ENCODE measurements around the gene ADAMTS4.
A peak's percentile ranks its signal among the peaks of the same experiment; 100 is the strongest.

The ADAMTS4 gene

GRCh38 chr1:161196111-161196510 lies 2.7 kb downstream of the ADAMTS4 start:
- DNase-seq (ENCODE audit: low read depth) = no peak

DNA sequence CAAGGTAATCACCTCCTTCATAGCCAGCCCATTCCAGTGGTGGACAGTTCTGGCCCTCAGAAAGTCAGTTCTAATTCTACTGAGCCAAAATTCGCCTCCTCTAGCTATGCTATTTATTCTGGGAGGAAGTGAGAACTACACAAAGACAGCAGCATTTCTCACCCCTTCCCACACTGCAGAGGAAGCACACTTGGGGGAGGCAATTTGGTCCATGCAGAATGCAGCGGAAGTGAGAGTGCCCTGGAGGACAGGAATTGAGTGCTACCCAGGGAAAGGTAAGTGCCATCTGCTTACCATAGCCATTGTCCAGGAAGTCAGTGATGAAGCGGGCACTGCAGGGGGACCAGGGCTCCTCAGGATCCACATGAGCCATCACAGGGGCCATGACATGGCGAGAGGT lies 3.7 kb downstream of the ADAMTS4 start:
- no peak for DNase-seq (ENCODE audit: low read depth)

DNA sequence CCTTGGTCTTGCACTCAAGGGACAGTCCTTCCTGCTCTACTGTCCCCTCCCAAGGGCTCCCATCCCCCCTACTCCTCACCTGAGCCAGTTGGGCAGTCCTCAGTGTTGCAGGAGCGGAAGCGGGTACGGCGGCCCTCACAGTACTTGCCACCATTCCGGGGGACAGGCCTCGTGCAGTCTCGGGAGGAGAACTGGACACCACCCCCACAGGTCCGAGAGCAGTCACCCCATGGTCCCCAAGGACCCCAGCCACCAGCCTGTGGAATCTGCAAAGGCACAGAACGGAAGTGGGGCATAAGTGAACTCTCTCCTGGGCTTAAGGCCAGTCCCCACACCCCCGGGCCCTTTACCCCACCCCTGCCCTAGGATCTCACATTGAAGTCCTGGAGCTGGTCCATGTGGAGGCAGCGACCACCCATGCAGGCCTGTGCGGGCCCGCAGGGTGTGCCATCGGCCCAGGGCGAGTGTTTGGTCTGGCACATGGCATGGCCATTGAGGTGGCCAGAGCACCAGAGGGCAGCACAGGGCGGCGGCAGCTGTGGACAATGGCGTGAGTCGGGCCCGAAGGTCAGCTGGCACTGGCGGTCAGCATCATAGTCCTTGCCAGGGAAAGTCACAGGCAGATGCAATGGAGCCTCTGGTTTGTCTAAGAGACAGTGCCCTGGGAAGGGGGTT lies 5.2 kb downstream of the ADAMTS4 start:
- DNase-seq (ENCODE audit: low read depth) = no peak

DNA sequence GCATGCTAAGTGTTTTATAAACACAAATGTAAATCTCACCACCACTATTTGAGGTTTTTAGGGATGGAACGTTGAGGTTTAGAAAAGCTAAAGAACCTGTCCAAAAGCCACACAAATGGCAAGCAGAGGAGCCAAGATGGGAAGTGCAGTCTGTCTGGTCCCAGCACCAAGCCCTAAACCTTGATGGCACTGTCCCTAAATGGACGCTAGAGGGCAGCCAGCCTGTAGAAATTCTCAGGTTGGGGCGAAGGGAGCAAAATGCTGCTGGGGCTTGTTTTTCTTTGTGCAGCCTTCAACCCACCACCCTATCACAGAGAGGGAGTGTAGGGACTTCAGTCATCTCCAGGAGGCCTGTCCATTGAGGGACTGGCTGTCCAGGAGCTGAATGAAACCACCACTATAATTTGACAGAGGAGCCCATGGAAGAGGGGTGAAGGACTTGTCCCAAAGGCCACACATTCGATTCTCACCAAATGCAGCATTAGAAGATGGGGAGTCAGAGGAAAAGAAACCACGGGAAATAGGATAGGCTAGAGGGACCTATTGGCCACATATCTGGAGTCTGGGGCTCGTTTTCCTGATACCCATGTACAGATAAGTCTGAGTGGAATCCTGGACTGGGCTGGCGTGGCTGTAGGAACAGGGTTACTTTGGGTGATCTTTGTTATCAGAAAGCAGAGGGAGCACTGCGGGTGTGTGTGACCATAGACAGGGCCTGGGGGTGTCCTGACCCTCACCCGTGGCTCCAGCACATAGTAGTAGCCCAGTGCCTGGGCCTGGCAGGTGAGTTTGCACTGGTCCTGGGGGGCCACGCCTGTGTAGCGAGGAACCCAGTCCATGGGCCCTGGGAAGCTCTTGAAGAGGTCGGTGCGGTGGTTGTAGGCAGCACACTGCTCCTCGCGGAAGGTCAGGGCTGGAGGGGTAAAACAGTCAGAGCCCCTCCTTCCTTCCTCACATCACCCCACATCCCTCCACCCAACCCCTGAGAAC lies 6.1 kb downstream of the ADAMTS4 start:
- peak; percentile 55 for DNase-seq (ENCODE audit: low read depth)

DNA sequence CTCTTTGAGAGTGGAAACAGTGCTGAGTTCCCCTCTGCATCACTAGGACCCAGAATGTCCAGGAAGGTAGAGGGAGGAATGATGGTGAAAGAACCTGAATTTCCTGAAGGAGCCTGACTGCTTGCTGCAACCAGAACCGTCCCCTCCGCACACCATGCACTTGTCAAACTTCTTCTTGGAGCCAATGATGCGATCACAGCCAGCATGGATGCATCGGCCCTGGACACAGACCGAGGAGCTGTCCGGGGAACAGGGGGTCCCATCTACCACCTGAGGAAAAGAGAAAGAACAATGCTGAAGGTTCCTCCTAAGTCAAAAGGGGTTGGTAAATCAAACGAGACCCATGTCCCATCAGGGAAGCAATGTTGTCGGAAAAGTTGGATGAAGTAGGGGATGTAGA lies 6.9 kb downstream of the ADAMTS4 start:
- no peak for DNase-seq (ENCODE audit: low read depth)

DNA sequence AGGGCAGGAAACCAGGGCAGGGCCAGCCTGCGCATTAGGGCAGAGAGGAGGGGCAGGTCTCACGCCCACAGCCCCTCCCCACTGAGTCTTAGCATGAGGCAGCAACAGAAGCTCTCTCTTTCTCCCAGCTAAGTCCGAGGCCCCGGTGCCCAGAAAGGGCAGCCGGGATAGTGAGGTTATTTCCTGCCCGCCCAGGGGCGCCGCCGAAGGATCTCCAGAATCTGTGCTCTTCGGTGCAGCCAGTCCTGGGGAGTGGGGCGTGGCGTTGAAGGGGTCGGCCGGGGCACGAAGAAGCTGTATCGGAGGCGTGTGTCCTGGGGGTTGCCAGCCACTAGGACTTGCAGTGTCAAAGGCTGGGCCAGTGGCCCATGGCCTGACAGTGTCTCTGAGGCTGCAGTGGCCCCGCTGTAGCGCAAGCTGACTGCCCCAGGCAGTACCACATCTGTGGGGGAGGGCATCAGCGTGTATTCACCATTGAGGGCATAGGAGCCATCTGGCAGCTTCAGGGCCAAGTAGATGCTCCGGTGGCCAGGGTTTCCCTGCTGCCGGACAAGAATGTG lies 7.8 kb downstream of the ADAMTS4 start:
- DNase-seq (ENCODE audit: low read depth) = no peak

DNA sequence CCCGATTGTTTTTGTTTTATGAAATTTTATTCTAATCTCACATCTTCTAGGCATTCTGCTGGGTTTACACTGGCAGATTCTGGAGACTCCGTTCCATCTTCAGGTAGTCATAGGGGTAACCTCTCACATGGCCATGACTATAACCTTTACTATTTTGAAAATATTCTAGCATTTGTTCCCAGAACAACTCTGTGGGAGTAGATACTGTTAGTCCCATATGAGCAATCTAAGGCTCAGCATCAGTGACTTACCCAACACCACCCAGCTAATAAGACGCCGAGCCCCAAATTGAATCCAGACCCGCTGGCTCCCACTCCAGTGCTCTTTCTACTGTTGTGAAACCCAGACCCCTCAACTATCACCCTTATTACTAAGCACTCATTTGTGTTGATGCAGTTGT lies 9.8 kb downstream of the ADAMTS4 start:
- DNase-seq (ENCODE audit: low read depth) = no peak

GRCh38 chr1:161188381-161188780 lies 10.5 kb downstream of the ADAMTS4 start:
- no peak for DNase-seq (ENCODE audit: low read depth)

GRCh38 chr1:161187311-161187710 lies 11.5 kb downstream of the ADAMTS4 start:
- DNase-seq (ENCODE audit: low read depth) = no peak

DNA sequence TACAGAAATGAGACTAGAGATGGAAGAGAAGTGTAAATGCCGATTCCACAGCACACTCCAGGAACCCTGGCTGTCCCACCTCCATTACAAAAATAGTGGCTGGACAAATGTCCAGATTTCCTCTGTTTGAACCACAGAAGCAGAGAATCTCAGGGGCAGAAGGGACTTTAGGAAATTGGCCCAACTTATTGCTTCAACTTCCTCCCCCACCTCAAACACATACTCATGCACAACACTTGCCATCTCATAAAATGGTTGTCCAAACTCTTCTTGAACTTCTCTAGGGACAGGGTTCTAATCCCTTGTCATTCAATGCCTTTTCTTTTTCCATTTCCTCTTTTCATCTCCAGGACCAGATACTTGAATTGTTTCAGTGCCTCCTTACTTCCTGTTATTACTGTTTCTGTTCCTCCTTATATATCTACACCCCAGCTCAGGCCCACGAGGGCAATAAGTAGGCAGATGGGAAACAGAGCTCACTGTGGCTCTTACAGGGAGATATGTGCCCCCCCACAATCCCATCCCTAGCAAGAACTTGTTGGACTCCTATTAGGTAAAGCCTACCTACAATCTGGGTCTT lies 13.0 kb downstream of the ADAMTS4 start:
- DNase-seq (ENCODE audit: low read depth) = no peak

GRCh38 chr1:161185282-161185682 lies 13.6 kb downstream of the ADAMTS4 start:
- peak; percentile 51 for DNase-seq (ENCODE audit: low read depth)

DNA sequence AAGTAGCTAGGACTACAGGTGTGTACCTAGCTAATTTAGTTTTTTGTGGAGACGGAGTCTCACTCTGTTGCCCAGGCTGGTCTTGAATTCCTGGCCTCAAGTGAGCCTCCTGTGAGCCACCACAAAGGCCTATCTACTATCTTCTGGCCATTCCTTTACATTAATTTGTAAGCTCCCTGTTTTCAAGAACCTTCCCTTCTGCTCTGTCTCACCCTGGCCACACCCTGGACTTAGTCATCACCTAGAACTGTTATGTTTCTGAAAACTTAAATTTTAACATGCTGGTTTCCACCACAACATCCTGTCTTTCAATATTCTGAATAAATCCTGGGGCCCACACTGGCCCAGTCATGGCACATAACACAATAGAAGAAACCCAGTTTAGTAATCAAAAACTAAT lies 16.6 kb downstream of the ADAMTS4 start:
- no peak for DNase-seq (ENCODE audit: low read depth)

- no peak for DNase-seq (ENCODE audit: low read depth)
Observed at GRCh38 chr1:161180639-161181038, 18.2 kb downstream of the ADAMTS4 start.

GRCh38 chr1:161179698-161180097 lies 19.2 kb downstream of the ADAMTS4 start:
- no peak for DNase-seq (ENCODE audit: low read depth)

- no peak for DNase-seq (ENCODE audit: low read depth)
Observed at GRCh38 chr1:161177936-161178244, 21.0 kb downstream of the ADAMTS4 start.

- DNase-seq (ENCODE audit: low read depth) = peak; percentile 87
Observed at GRCh38 chr1:161177112-161177935, 21.5 kb downstream of the ADAMTS4 start, which contains the start of gene B4GALT3. B4GALT3 (minus strand) TSS chr1:161177507; CDS start chr1:161176060, 1,447 bp downstream.

DNA sequence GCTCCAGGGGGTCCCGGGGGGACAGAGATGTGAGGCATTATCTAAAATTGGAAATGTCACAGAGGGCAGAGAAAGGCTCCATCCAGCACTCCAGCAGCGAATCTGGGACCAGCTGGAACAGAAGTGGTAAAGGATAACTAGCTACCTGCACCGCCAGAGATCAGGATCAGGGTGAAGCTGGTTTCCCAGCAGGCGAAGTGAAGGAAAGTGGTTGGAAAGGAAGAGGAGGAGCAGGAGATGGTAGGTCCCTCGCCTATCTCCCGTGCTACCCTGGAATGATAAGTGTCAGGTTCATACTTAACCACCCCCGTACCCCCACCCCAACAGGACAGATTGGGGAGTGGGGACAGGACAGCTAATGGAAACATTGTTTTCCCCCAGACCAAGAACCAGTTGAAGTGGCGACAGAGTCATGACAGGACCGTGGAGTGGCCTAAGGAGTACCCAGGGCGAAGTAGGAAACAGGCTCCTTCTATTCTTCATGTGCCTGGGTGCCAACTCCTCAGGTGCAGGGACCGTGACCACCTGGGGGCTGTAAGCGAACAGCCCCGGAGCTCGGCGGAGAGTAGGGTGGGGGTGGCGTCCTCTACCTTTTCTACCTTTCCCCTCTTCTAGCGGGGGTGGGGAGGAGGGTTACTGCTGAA lies 22.3 kb downstream of the ADAMTS4 start:
- DNase-seq (ENCODE audit: low read depth) = no peak

DNA sequence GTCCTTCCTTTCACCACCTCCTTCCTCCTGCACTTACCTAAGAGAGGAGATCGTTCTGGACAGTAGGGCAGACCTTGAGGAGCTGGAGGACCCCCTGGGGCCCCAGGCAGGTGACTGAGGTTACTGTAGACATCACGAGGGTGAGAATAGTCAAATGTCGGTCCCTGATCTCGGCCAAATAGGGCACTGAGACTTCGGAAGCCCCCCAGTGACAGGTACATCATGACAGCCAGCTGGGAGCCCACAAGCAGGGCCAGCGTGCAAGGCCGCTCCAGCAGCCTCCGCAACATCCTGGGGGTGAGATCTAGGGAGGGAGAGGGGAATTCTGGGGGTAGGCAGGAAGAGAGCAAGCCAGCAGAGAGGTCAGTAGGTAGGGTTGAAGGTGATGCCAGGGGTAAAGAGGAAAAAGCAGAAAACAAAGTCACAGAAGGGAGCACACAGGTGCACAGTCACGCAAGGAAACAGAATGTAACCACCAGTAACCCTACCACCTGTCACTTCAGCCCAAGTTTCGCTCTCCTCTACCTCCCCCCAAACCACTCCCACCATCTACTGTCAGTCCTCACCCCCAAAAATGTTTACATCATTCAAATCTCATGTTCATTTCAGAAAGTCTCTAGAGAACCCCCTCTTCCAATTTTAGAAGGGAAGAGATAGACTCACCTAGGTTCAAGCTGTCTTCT lies 22.9 kb downstream of the ADAMTS4 start:
- DNase-seq (ENCODE audit: low read depth) = no peak

- no peak for DNase-seq (ENCODE audit: low read depth)
Observed at GRCh38 chr1:161174911-161175310, 23.9 kb downstream of the ADAMTS4 start.

DNA sequence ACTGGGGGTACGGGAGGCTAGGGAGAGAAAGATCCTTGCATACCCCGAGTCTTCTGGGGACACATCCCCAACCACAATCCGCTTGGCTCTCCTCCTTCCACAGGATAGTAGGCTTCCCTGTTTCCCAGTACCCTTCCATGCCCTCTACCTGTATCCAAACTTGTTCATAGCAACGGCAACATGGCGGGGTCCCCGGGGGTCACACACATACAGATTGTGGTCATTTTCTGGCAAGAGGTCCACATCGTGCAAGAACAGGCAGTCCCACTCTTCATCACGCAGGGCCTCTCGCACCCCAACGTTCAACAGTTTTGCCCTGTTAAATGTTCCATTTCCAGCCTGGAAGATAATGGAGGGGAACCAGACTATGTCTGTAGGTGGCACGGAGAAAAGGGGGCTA lies 25.1 kb downstream of the ADAMTS4 start:
- no peak for DNase-seq (ENCODE audit: low read depth)

Data from CMK (cell line).